Choroid plexus epithelial cell (primary cell): ENCODE measurements around the gene TEX48.
A peak's percentile ranks its signal among the peaks of the same experiment; 100 is the strongest.

Source experiments
- DNase-seq: peaks from one replicate; pipeline ENCODE4 v3.0.0-alpha.2; 2010; ENCODE audit warnings: low read depth
- H3K4me3 ChIP-seq: 2 replicates; pipeline ENCODE4 v1.5.1; 2011; ENCODE audit warnings: low read depth, mild to moderate bottlenecking, control low read depth, low read length, moderate library complexity
- CTCF ChIP-seq: conservative IDR thresholded peaks from 2 replicates; pipeline ENCODE4 v1.5.1; 2011; ENCODE audit warnings: low read depth, mild to moderate bottlenecking, control low read depth, inconsistent platforms, low read length, moderate library complexity

TEX48 gene

GRCh38 chr9:114662081-114662989 lies 19.7 kb downstream of the TEX48 start:
- DNase-seq: peak; percentile 52
- no peak overlapping the region for H3K4me3 ChIP-seq
- TF ChIP-seq CTCF: peak; percentile 94

- no peak for DNase-seq
- TF ChIP-seq CTCF: no peak
- H3K4me3 ChIP-seq: no peak within 1 kb of the TSS
Observed at GRCh38 chr9:114657705-114658104, 24.3 kb downstream of the TEX48 start, which contains the start of gene TEX53. TEX53 (minus strand) TSS chr9:114657805; CDS start chr9:114657774, 31 bp downstream.

GRCh38 chr9:114656301-114656700 lies 25.7 kb downstream of the TEX48 start:
- DNase-seq: no peak
- no peak for TF ChIP-seq CTCF
- H3K4me3 ChIP-seq: no peak overlapping the region

- TF ChIP-seq CTCF: no peak
- H3K4me3 ChIP-seq: no peak overlapping the region
- peak; percentile 86 for DNase-seq
Observed at GRCh38 chr9:114655689-114656088, 26.3 kb downstream of the TEX48 start.

GRCh38 chr9:114653556-114654159 lies 28.3 kb downstream of the TEX48 start:
- peak; percentile 85 for DNase-seq
- H3K4me3 ChIP-seq: no peak overlapping the region
- TF ChIP-seq CTCF: peak; percentile 98

GRCh38 chr9:114652776-114653555 lies 29.0 kb downstream of the TEX48 start:
- H3K4me3 ChIP-seq: no peak overlapping the region
- peak; percentile 16 for DNase-seq
- no peak for TF ChIP-seq CTCF
